Progenitor cell of endocrine pancreas (in vitro differentiated cells): ENCODE results near the gene POPDC2. TPM values are rescaled to one million over a fixed set of nuclear protein-coding genes. Genes with fewer than 3 reads are reported as not detected.

Experiments
- DNase-seq: peaks from one replicate; pipeline ENCODE4 v3.0.0; 2021; ENCODE audit warnings: low spot score; ENCODE audit not compliant: unreplicated experiment
- H3K27ac Mint-ChIP-seq: 2 replicates; pipeline ENCODE4 v1.8.0; 2021; ENCODE audit warnings: mild to moderate bottlenecking, moderate library complexity, mixed read lengths
- H3K27me3 Mint-ChIP-seq: 2 replicates; pipeline ENCODE4 v1.8.0; 2021; ENCODE audit warnings: mixed read lengths
- H3K36me3 Mint-ChIP-seq: 2 replicates; pipeline ENCODE4 v1.8.0; 2022; ENCODE audit warnings: mixed read lengths; ENCODE audit not compliant: insufficient read depth
- H3K4me1 Mint-ChIP-seq: 2 replicates; pipeline ENCODE4 v1.8.0; 2021; ENCODE audit warnings: low read depth, mixed read lengths
- H3K4me3 Mint-ChIP-seq: 2 replicates; pipeline ENCODE4 v1.8.0; 2021; ENCODE audit warnings: low read depth, mild to moderate bottlenecking, moderate library complexity, mixed read lengths
- H3K9me3 Mint-ChIP-seq: 2 replicates; pipeline ENCODE4 v1.8.0; 2021; ENCODE audit warnings: low read depth, mixed read lengths
- total RNA-seq: library from RNA; stranded (reverse); gene quantifications from 2 replicates; pipeline ENCODE4 v1.2.1, GENCODE V29; 2021
- TF ChIP-seq, protein P1 (sequence below): fragments of 200-600 bp; sonication (generic); IDR thresholded peaks from one replicate; pipeline ENCODE4 v1.5.0; 2021; ENCODE audit warnings: antibody characterized with exemption, mild to moderate bottlenecking; ENCODE audit not compliant: unreplicated experiment

POPDC2 gene
- total RNA-seq, 1 donor from 2014 or later = 3.8 TPM

DNA sequence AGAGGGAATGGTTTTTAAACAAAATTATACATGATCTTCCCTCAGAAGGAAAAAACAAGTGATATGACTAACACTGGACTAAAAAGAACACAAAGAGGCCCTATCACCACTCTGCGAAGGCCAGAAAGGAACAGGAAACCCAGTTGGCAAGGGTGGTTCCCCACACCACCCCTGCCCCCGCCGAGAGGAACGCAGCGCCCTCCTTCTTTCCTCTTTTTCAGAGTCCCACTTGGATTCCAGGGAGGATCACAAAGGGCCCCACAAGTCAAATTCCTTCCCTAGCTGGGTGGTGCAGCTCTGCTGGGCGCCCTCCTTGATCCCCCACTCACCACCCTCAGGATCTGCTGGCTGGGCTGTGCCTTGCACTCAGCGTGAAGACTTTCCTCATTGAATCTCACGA is 32.9 kb downstream of the POPDC2 start:
- no peak for DNase-seq
- no peaks in the 10 kb centered on the region for H3K4me1 Mint-ChIP-seq
- no peak overlapping the region for H3K27ac Mint-ChIP-seq
- H3K4me3 Mint-ChIP-seq = no peak overlapping the region
- H3K27me3 Mint-ChIP-seq = peaks cover 17% of the 10 kb centered on the region
- TF ChIP-seq, protein P1, sequence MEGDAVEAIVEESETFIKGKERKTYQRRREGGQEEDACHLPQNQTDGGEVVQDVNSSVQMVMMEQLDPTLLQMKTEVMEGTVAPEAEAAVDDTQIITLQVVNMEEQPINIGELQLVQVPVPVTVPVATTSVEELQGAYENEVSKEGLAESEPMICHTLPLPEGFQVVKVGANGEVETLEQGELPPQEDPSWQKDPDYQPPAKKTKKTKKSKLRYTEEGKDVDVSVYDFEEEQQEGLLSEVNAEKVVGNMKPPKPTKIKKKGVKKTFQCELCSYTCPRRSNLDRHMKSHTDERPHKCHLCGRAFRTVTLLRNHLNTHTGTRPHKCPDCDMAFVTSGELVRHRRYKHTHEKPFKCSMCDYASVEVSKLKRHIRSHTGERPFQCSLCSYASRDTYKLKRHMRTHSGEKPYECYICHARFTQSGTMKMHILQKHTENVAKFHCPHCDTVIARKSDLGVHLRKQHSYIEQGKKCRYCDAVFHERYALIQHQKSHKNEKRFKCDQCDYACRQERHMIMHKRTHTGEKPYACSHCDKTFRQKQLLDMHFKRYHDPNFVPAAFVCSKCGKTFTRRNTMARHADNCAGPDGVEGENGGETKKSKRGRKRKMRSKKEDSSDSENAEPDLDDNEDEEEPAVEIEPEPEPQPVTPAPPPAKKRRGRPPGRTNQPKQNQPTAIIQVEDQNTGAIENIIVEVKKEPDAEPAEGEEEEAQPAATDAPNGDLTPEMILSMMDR = no peak
- H3K36me3 Mint-ChIP-seq = no peaks in the 10 kb centered on the region
- no peaks in the 10 kb centered on the region for H3K9me3 Mint-ChIP-seq

DNA sequence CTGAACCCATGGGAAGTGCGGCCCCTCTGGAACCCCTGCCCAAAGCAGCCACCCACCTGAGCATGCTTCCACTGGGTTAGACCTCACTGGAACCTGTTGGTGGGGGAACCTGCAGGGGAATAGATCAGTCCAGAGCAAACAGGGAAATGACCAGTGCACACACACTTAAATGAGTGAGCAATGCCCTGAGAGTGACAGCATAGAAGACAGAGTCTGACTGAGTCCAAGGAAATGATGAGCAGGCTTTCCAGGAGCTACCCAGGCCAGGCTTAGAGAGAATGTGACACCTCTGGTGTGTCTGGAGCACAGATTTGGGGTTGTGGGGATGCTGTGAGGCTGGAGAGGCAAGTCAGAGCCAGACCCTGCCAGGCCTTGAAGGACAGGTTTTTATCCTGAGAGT is 34.2 kb downstream of the POPDC2 start:
- DNase-seq = no peak
- no peaks in the 10 kb centered on the region for H3K9me3 Mint-ChIP-seq
- H3K36me3 Mint-ChIP-seq = no peaks in the 10 kb centered on the region
- H3K27me3 Mint-ChIP-seq = peaks cover 17% of the 10 kb centered on the region
- no peak overlapping the region for H3K4me3 Mint-ChIP-seq
- H3K27ac Mint-ChIP-seq = no peak overlapping the region
- TF ChIP-seq, protein P1 = no peak
- no peaks in the 10 kb centered on the region for H3K4me1 Mint-ChIP-seq

DNA sequence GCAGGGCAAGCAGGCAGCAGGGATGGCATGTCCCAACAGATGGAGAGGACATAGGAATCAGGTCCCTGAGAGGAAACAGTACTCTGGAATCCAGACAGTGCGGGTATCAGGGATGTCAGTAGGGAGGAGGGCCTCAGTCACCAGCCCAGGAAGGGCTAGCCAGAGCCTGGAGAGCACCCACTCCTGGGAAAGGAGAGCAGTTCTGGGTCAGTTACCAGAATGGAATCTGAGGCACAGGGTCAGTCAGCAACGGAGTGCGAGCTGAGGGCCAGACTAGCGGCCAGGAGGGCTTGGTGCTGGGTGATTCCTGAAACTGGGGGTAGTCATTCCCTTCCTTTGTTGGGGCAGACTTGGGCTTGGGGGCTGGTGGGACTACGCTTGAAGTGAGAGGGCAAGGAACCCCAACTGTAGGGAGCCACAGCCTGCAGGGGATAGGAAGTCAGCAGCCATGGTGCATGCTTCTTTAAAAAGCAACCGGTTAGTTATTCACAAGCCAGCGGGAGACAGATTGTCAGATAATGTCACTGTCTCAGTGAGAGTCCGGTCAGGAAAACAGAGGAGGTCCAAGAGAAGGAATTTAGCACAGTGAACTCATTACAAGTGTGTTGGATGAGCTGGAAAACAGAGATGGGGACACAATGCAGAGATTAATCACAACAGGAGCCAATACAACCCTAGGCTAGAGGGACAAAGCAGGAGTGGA is 34.8 kb downstream of the POPDC2 start:
- no peak for DNase-seq
- TF ChIP-seq, protein P1 = no peak
- Mint-ChIP-seq H3K27ac (no peak overlapping the region), H3K36me3 (no peaks in the 10 kb centered on the region), H3K9me3 (no peaks in the 10 kb centered on the region), H3K4me3 (no peak overlapping the region), H3K4me1 (no peaks in the 10 kb centered on the region), H3K27me3 (peaks cover 17% of the 10 kb centered on the region)

DNA sequence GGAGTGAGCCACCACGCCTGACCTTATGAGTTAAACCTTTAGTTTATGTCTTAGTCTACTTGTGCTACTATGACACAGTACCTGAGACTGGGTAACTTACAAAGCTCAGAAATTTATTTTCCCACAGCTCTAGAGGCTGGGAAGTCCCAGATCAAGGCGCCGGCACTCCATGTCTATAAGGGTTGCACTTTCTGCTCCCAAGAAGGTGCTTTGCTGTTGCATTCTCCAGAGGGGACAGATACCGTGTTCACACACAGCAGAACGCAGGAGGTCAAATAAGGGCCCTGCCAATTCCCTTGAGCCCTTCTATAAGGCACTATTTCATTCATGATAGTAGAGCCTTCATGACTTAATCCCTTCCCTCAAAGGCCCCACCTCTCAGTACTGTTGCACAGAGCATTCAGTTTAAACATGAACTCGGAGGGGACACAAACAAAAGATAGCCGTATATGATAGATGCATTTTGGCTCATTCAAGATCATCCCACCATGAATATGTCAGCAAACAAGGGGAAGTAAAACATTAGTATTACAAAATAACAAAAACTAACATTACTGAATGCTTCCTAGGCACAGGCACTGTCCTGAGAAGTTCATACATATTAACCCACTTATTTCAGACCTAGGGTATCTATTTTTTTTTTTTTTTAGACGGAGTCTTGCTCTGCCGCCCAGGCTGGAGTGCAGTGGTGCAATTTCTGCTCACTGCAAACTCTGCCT is 36.2 kb downstream of the POPDC2 start:
- H3K27ac Mint-ChIP-seq = no peak overlapping the region
- TF ChIP-seq, protein P1 = no peak
- no peak for DNase-seq
- H3K9me3 Mint-ChIP-seq = no peaks in the 10 kb centered on the region
- no peaks in the 10 kb centered on the region for H3K36me3 Mint-ChIP-seq
- no peaks in the 10 kb centered on the region for H3K4me1 Mint-ChIP-seq
- peaks cover 17% of the 10 kb centered on the region for H3K27me3 Mint-ChIP-seq
- H3K4me3 Mint-ChIP-seq = no peak overlapping the region

DNA sequence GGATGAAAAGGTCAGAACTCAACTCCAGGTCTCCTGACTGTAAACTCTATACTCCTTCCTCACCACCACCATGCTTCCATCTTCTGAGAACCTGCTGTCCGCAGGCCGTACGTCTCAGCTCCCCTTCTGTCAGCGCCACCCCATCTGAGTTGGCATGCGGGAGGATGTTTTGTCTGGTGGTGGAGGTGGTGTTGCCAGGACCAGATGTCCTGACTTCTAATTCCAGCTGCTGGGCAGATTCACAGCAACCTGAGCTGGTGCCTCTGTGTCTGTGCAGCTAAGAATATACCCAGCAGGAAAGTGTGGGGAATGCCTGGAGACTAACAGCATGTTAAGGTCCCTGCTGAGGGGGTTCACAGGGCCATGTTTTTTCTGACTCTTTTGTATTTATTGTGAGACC is 39.5 kb downstream of the POPDC2 start:
- H3K4me3 Mint-ChIP-seq = no peak overlapping the region
- no peak for DNase-seq
- H3K4me1 Mint-ChIP-seq = no peaks in the 10 kb centered on the region
- TF ChIP-seq, protein P1 = no peak
- H3K9me3 Mint-ChIP-seq = no peaks in the 10 kb centered on the region
- no peaks in the 10 kb centered on the region for H3K36me3 Mint-ChIP-seq
- H3K27ac Mint-ChIP-seq = no peak overlapping the region
- peaks cover 8% of the 10 kb centered on the region for H3K27me3 Mint-ChIP-seq
